ENCODE measurements around the gene MAG. TPM values are rescaled to one million over a fixed set of nuclear protein-coding genes. Genes with fewer than 3 reads are reported as not detected.

MAG gene
- polyA plus RNA-seq, 1 donor = 3.5 TPM

- no peak for DNase-seq
Observed at GRCh38 chr19:35264268-35265125, 27.5 kb upstream of the MAG start.

- no peak for DNase-seq
Observed at GRCh38 chr19:35265126-35265899, 26.6 kb upstream of the MAG start.

- DNase-seq = no peak
Observed at GRCh38 chr19:35265900-35266519, 26.0 kb upstream of the MAG start.

GRCh38 chr19:35266520-35267352 is 25.2 kb upstream of the MAG start:
- DNase-seq = no peak

- no peak for DNase-seq
Observed at GRCh38 chr19:35267353-35267817, 24.6 kb upstream of the MAG start.

GRCh38 chr19:35267818-35268535 is 24.0 kb upstream of the MAG start:
- DNase-seq = peak; percentile 57

GRCh38 chr19:35268536-35269437 is 23.2 kb upstream of the MAG start, which contains the start of gene USF2:
Gene USF2 (plus strand): TSS chr19:35268962. CDS start chr19:35269102, 140 bp downstream.
- no peak for DNase-seq

- peak; percentile 84 for DNase-seq
Observed at GRCh38 chr19:35269438-35270117, 22.4 kb upstream of the MAG start.

GRCh38 chr19:35270381-35270811 is 21.6 kb upstream of the MAG start:
- no peak for DNase-seq

GRCh38 chr19:35271546-35271945 is 20.4 kb upstream of the MAG start:
- DNase-seq = no peak

GRCh38 chr19:35272122-35272719 is 19.7 kb upstream of the MAG start:
- DNase-seq = no peak

- no peak for DNase-seq
Observed at GRCh38 chr19:35272954-35273649, 18.9 kb upstream of the MAG start.

- DNase-seq = no peak
Observed at GRCh38 chr19:35273686-35274259, 18.2 kb upstream of the MAG start.

- DNase-seq = no peak
Observed at GRCh38 chr19:35274323-35274722, 17.6 kb upstream of the MAG start.

GRCh38 chr19:35276706-35277281 is 15.2 kb upstream of the MAG start:
- DNase-seq = no peak

GRCh38 chr19:35278578-35279284 is 13.2 kb upstream of the MAG start:
- DNase-seq = no peak

- DNase-seq = no peak
Observed at GRCh38 chr19:35279374-35279773, 12.6 kb upstream of the MAG start.
